ENCODE measurements around the gene SAPCD2.

DNA sequence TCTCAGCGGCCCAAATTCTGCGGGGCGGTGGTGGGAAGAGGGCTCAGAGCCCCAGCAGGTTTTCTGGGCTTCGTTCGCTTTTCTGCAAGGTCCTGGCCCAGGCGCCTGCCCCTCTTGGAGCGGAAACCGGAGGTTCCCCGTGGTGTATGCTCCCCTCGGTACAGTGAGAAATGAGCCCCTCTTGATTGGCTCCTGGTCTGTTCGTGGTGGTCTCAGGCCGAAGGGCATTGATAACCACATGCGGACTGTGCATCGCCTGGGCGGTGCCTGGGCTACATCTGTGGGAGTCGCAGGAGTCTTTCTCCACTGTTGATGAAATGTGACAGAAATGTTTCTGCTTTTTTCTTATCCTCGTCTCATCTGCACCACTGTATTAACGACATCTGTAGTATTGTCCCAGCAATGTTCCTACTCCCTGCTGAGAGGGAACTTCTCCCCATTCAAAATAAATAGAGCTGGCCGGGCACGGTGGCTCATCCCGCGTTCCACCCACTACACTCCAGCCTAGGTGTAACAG lies 17.1 kb upstream of the SAPCD2 start:
- TF ChIP-seq CTCF (optimal IDR thresholded peaks at IDR 0.05 in 1 of 3, IDR thresholded peaks at IDR 0.05 in 1 of 3, conservative IDR thresholded peaks at IDR 0.05 in 1 of 3; ENCODE audit: extremely low read depth in 1 of 3, insufficient read depth in 2 of 3, low read length in 3 of 3) (no peak), EZH2 (IDR thresholded peaks at IDR 0.05; ENCODE audit: low read length) (no peak)
